Sigmoid colon (tissue), 7 donors: ENCODE data around the gene PRDX4. TPM values are rescaled to one million over a fixed set of nuclear protein-coding genes. Genes with fewer than 3 reads are reported as not detected.

Experiments
- DNase-seq: peaks from one replicate; pipeline ENCODE4 v3.0.0-alpha.2; 2019
- H3K27ac ChIP-seq, 4 donors: fragments of 200-600 bp; sonication (generic); one replicate each; pipeline ENCODE4 v1.5.1; 2016 to 2019; ENCODE audit warnings: mild to moderate bottlenecking in 1 of 4
- H3K27me3 ChIP-seq, 3 donors: fragments of 200-600 bp; sonication (generic); one replicate each; pipeline ENCODE4 v1.5.1; 2019; ENCODE audit warnings: mild to moderate bottlenecking in 1 of 3
- H3K36me3 ChIP-seq, 4 donors: fragments of 200-600 bp; sonication (generic); one replicate each; pipeline ENCODE4 v1.5.1; 2016 to 2019
- H3K4me1 ChIP-seq, 4 donors: fragments of 200-600 bp; sonication (generic); one replicate each; pipeline ENCODE4 v1.5.1; 2017 to 2019
- H3K4me3 ChIP-seq, 4 donors: fragments of 200-600 bp; sonication (generic); one replicate each; pipeline ENCODE4 v1.5.1; 2017 to 2019; ENCODE audit warnings: mild to moderate bottlenecking in 2 of 4, moderate library complexity in 1 of 4
- H3K9me3 ChIP-seq, 4 donors: fragments of 200-600 bp in 3 of 4; sonication (generic) in 3 of 4; one replicate each; pipeline versions ENCODE4 v1.5.1 to v1.6.1; 2013 to 2019
- EP300 ChIP-seq, 4 donors: sonication (generic); formaldehyde crosslinking; IDR thresholded peaks; one replicate each; pipeline ENCODE4 v1.6.1; 2017; ENCODE audit warnings: antibody characterized with exemption in 4 of 4
- POLR2A ChIP-seq, 2 donors: fragments of 450-650 bp; IDR thresholded peaks; one replicate each; pipeline ENCODE4 v1.6.1; 2016; ENCODE audit warnings: antibody characterized with exemption in 2 of 2, mild to moderate bottlenecking in 2 of 2, moderate library complexity in 2 of 2
- POLR2AphosphoS5 ChIP-seq, 4 donors: sonication (generic); formaldehyde crosslinking; IDR thresholded peaks; one replicate each; pipeline ENCODE4 v1.6.1; 2017; ENCODE audit warnings: antibody characterized with exemption in 4 of 4
- whole genome bisulfite sequencing, 2 donors: extraction: QIAGEN DNeasy Blood & Tissue Kit; methylation state at CpG; one replicate each; pipeline ENCODE4 v1.1.7; 2013; 5-methylcytosine and 5-hydroxymethylcytosine counted together
- intact Hi-C: fragments of 100-400 bp; cut with DNase I; formaldehyde crosslinking; loops from one replicate; pipeline ENCODE4 v1.15.1; 2023
- polyA plus RNA-seq, 3 donors: library from polyadenylated mRNA; stranded (reverse); fragments of 200-250 nt; gene quantifications; one replicate each; pipeline ENCODE4 v1.2.3, GENCODE V29; 2013
- total RNA-seq, 4 donors: library from RNA; depleted of rRNA; stranded (reverse); fragments of >200 nt; gene quantifications; one replicate each; pipeline ENCODE4 v1.1.0, GENCODE V29; 2016
- TF ChIP-seq, protein P1 (sequence below), 4 experiments: fragments of 450-650 bp in 3 of 4; fragments of 200-600 bp in 1 of 4; IDR thresholded peaks; one replicate each; pipeline ENCODE4 v1.5.1; 2016 to 2019; ENCODE audit warnings: antibody characterized with exemption in 4 of 4, mild to moderate bottlenecking in 3 of 4, moderate library complexity in 2 of 4
- donor health status: healthy with polysubstance abuse.
- donor health status: Bipolar disorder and iron deficiency.
- donor health status: healthy.

PRDX4 gene
- total and polyA plus RNA-seq, 7 donors, result 21.6 to 92.8 (median 55.7) TPM

DNA sequence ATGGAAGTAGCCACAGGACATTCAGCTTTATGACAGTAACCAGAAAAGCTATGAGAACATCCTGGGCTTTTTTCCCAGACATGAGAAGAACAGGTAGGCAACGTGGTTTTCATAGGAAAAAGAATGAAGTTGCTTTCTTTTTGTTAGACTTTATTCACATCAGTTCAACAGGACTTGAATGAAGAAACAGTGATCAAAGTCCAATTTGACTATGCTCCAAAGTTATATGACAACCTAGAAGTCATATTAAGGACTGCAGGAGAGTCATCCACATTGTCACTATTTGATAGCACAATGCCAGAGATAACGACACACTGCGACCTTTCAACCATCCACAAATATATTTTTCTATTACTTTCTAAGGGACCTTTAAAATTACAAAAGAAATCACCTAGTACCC is 39.2 kb upstream of the PRDX4 start:
- intact Hi-C loops, result no loop called here
- Histone ChIP-seq H3K36me3 (no peaks in the 10 kb centered on the region), H3K9me3 (no peaks in the 10 kb centered on the region), H3K27me3 (no peaks in the 10 kb centered on the region), H3K4me3 (no peak overlapping the region), H3K4me1 (no peaks in the 10 kb centered on the region), H3K27ac (no peak overlapping the region)
- TF ChIP-seq EP300 (IDR thresholded peaks at IDR 0.05) (no peak), POLR2A (IDR thresholded peaks at IDR 0.05) (no peak), POLR2AphosphoS5 (IDR thresholded peaks at IDR 0.05) (no peak)
- TF ChIP-seq, protein P1, sequence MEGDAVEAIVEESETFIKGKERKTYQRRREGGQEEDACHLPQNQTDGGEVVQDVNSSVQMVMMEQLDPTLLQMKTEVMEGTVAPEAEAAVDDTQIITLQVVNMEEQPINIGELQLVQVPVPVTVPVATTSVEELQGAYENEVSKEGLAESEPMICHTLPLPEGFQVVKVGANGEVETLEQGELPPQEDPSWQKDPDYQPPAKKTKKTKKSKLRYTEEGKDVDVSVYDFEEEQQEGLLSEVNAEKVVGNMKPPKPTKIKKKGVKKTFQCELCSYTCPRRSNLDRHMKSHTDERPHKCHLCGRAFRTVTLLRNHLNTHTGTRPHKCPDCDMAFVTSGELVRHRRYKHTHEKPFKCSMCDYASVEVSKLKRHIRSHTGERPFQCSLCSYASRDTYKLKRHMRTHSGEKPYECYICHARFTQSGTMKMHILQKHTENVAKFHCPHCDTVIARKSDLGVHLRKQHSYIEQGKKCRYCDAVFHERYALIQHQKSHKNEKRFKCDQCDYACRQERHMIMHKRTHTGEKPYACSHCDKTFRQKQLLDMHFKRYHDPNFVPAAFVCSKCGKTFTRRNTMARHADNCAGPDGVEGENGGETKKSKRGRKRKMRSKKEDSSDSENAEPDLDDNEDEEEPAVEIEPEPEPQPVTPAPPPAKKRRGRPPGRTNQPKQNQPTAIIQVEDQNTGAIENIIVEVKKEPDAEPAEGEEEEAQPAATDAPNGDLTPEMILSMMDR (IDR thresholded peaks at IDR 0.05), result no peak
- DNase-seq, result no peak
- 19 to 24% methylated on average over 3 of the region's 3 CpGs for WGBS, 2 donors

DNA sequence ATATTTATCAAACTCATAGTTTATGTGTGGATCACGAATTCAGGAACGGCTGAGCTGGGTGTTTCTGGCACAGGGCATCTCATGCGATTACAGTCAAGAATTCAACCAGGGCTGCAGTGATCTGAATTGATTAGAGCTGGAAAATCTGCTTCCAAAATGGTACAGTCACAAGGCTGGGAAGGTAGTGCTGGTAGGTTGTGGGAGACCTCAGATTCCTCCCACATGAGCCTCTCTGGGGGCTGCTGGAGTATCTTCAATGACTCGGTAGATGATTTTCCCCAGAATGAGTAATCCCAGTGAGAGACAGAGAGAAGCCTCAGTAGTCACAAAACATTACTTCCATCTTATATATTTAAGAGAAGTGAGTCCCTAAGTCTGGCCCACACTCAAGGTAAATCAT is 36.2 kb upstream of the PRDX4 start:
- Histone ChIP-seq H3K4me1 (no peaks in the 10 kb centered on the region), H3K36me3 (no peaks in the 10 kb centered on the region), H3K27me3 (no peaks in the 10 kb centered on the region), H3K4me3 (no peak overlapping the region), H3K9me3 (no peaks in the 10 kb centered on the region), H3K27ac (no peak overlapping the region)
- WGBS, 2 donors, result 70 to 91% methylated on average over 4 of the region's 4 CpGs
- DNase-seq, result no peak
- intact Hi-C loops, result no loop called here
- TF ChIP-seq, protein P1 (IDR thresholded peaks at IDR 0.05), result no peak
- TF ChIP-seq POLR2AphosphoS5 (IDR thresholded peaks at IDR 0.05), result no peak
- TF ChIP-seq EP300 (IDR thresholded peaks at IDR 0.05), result no peak
- TF ChIP-seq POLR2A (IDR thresholded peaks at IDR 0.05), result no peak

DNA sequence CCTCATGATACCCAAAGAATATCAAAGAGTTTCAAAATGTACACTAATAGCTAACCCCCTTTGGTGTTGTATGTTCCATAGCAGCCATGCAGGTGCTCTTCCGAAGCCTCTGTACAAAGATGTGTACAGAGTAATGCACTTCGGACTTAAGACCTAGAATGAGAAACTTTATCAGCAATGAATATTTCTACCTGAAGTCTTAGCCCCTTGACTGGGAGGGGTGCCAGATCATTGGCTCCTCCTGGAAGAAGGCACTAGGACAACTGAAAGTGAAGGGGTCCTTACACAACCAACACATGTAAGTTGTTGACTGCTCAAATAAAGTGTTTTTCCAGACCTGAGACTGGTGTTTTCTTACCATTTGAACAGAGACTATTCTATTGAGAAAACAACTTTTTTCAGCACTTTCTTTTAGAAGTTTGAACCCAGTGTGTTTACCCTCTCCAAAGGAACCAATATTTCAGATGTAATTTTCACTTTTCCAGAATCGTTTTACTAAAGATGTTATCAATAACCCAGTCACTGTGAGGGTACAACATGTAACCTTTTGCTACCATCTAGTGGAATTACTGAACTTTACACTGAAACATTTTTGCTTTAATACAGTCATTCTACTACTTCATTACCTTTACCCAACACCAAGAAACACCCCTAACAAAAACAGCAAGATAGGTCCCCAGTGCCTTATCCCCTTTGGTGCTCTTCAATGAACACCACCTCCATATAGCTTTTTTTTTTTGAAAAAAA is 33.3 kb upstream of the PRDX4 start:
- no peak overlapping the region for H3K4me3 ChIP-seq
- TF ChIP-seq, protein P1 (IDR thresholded peaks at IDR 0.05), result no peak
- TF ChIP-seq POLR2A (IDR thresholded peaks at IDR 0.05), result no peak
- TF ChIP-seq EP300 (IDR thresholded peaks at IDR 0.05), result no peak
- no peak for TF ChIP-seq POLR2AphosphoS5 (IDR thresholded peaks at IDR 0.05)
- no peak for DNase-seq
- no peak overlapping the region for H3K27ac ChIP-seq
- WGBS, 2 donors, result 20 to 51% methylated on average over 3 of the region's 3 CpGs
- H3K27me3 ChIP-seq, result no peaks in the 10 kb centered on the region
- no peaks in the 10 kb centered on the region for H3K36me3 ChIP-seq
- H3K9me3 ChIP-seq, result no peaks in the 10 kb centered on the region
- intact Hi-C loops, result no loop called here
- H3K4me1 ChIP-seq, result no peaks in the 10 kb centered on the region

DNA sequence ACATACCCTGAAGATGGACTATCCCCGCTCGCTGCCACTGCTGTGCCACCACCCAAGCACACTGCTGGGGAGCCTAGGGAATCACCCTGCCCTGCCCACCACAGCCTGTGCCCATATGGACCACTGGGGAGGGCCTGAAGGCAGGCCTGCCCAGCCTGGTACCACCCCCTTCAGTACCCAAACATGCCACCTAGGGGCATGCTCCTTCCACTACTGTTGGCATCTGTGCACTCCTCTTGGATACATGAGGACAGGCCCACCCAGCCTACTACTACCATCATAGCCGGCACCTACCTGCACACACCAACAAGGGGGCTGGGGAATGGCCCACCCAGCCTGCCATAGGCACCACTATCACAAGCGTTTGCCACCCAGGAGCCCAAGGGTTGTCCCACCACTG is 30.1 kb upstream of the PRDX4 start:
- no peak overlapping the region for H3K27ac ChIP-seq
- DNase-seq, result no peak
- TF ChIP-seq EP300 (IDR thresholded peaks at IDR 0.05) (no peak), POLR2A (IDR thresholded peaks at IDR 0.05) (no peak), POLR2AphosphoS5 (IDR thresholded peaks at IDR 0.05) (no peak)
- TF ChIP-seq, protein P1 (IDR thresholded peaks at IDR 0.05), result no peak
- H3K4me3 ChIP-seq, result no peak overlapping the region
- H3K36me3 ChIP-seq, result no peaks in the 10 kb centered on the region
- no peaks in the 10 kb centered on the region for H3K9me3 ChIP-seq
- WGBS, 2 donors, result 96 to 98% methylated on average over 4 of the region's 4 CpGs
- no peaks in the 10 kb centered on the region for H3K27me3 ChIP-seq
- H3K4me1 ChIP-seq, result no peaks in the 10 kb centered on the region
- intact Hi-C loops, result no loop called here

DNA sequence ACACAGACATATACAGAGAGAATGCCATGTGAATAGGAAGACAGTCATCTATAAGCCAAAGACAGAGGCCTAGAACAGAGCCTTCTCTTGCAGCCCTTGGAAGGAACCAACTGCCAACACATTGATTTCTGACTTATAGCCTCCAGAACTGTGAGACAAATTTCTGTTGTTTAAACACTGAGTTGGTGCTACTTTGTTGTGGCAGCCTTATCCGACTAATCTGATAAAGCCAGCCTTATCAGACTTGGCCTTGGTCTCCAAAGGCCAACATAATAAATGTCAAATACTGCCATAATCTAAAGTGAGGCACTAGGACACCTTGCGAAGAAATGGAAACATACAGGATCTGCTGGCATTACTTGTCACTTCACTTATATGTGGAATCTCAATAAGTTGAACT is 24.3 kb upstream of the PRDX4 start:
- Histone ChIP-seq H3K27ac (no peak overlapping the region), H3K9me3 (no peaks in the 10 kb centered on the region), H3K36me3 (no peaks in the 10 kb centered on the region), H3K4me1 (no peaks in the 10 kb centered on the region), H3K4me3 (no peak overlapping the region), H3K27me3 (no peaks in the 10 kb centered on the region)
- intact Hi-C loops, result no loop called here
- DNase-seq, result no peak
- TF ChIP-seq POLR2A (IDR thresholded peaks at IDR 0.05), result no peak
- TF ChIP-seq, protein P1 (IDR thresholded peaks at IDR 0.05), result no peak
- TF ChIP-seq EP300 (IDR thresholded peaks at IDR 0.05), result no peak
- no peak for TF ChIP-seq POLR2AphosphoS5 (IDR thresholded peaks at IDR 0.05)
- 22 to 70% methylated on average over 2 of the region's 2 CpGs for WGBS, 2 donors
